Esophagus (tissue), 2 donors: ENCODE data around the gene SOWAHD. TPM values are rescaled to one million over a fixed set of nuclear protein-coding genes. Genes with fewer than 3 reads are reported as not detected.
"Not testable (repeated sequence)": the region's sequence is repeated elsewhere in the genome, so short reads cannot be mapped to it uniquely, and the experiment has no call there.

Experiments used
- H3K27ac ChIP-seq, 2 donors: one replicate each; pipeline ENCODE4 v1.5.1; 2013; ENCODE audit warnings: low read depth in 2 of 2, mild to moderate bottlenecking in 2 of 2, inconsistent platforms in 1 of 2, low read length in 1 of 2, moderate library complexity in 1 of 2
- H3K27me3 ChIP-seq, 2 donors: one replicate each; pipeline ENCODE4 v1.6.1; 2013; ENCODE audit warnings: low read length in 2 of 2, control low read depth in 1 of 2, mild to moderate bottlenecking in 1 of 2; ENCODE audit not compliant: insufficient read depth in 2 of 2, control insufficient read depth in 1 of 2
- H3K36me3 ChIP-seq, 2 donors: one replicate each; pipeline ENCODE4 v1.6.1; 2013; ENCODE audit warnings: low read length in 1 of 2; ENCODE audit not compliant: control insufficient read depth in 2 of 2, insufficient read depth in 2 of 2
- H3K4me1 ChIP-seq, 2 donors: one replicate each; pipeline ENCODE4 v1.6.1; 2013; ENCODE audit warnings: low read length in 1 of 2; ENCODE audit not compliant: control insufficient read depth in 2 of 2, insufficient read depth in 2 of 2
- H3K4me3 ChIP-seq, 2 donors: one replicate each; pipeline ENCODE4 v1.5.1; 2013; ENCODE audit warnings: low read length in 2 of 2, mild to moderate bottlenecking in 2 of 2, low read depth in 1 of 2, moderate library complexity in 1 of 2
- H3K9me3 ChIP-seq, 2 donors: one replicate each; pipeline ENCODE4 v1.6.1; 2013; ENCODE audit warnings: mild to moderate bottlenecking in 2 of 2, low read depth in 1 of 2, low read length in 1 of 2, moderate library complexity in 1 of 2; ENCODE audit not compliant: control insufficient read depth in 2 of 2, insufficient read depth in 1 of 2
- WGBS, 2 donors: extraction: QIAGEN DNeasy Blood & Tissue Kit; methylation state at CpG; one replicate each; pipeline ENCODE4 v1.1.7; 2013; 5-methylcytosine and 5-hydroxymethylcytosine counted together
- polyA plus RNA-seq, 2 donors: library from polyadenylated mRNA; stranded (reverse); fragments of 200-250 nt; gene quantifications; one replicate each; pipeline ENCODE4 v1.2.3, GENCODE V29; 2013
- donor health status: healthy with polysubstance abuse.
- donor health status: Bipolar disorder and iron deficiency.

SOWAHD gene
- polyA plus RNA-seq, 2 donors = 0.14 to 0.18 TPM

GRCh38 chrX:119735467-119735866, 22.9 kb upstream of the SOWAHD start:
- Histone ChIP-seq H3K27ac (no peak overlapping the region), H3K4me3 (no peak overlapping the region), H3K9me3 (no peaks in the 10 kb centered on the region), H3K4me1 (no peaks in the 10 kb centered on the region), H3K27me3 (no peaks in the 10 kb centered on the region), H3K36me3 (no peaks in the 10 kb centered on the region)
- WGBS, 2 donors = 83 to 86% methylated on average over 6 of the region's 6 CpGs

- WGBS, 2 donors = 62 to 70% methylated on average over 11 to 12 of the region's 12 CpGs
- no peak overlapping the region for H3K27ac ChIP-seq
- no peaks in the 10 kb centered on the region for H3K9me3 ChIP-seq
Observed at GRCh38 chrX:119736206-119736764, 22.1 kb upstream of the SOWAHD start.

GRCh38 chrX:119738742-119739141, 19.6 kb upstream of the SOWAHD start:
- no peak overlapping the region for H3K4me3 ChIP-seq
- no peaks in the 10 kb centered on the region for H3K27me3 ChIP-seq
- no peaks in the 10 kb centered on the region for H3K4me1 ChIP-seq
- H3K9me3 ChIP-seq = no peaks in the 10 kb centered on the region
- H3K36me3 ChIP-seq = no peaks in the 10 kb centered on the region
- H3K27ac ChIP-seq = no peak overlapping the region
- 69% methylated on average over 5 of the region's 5 CpGs for WGBS, 2 donors

More at GRCh38 chrX:119736206-119736764, 22.1 kb upstream of the SOWAHD start:
- H3K4me3 ChIP-seq = no peak overlapping the region
- no peaks in the 10 kb centered on the region for H3K36me3 ChIP-seq
- H3K4me1 ChIP-seq = no peaks in the 10 kb centered on the region
- no peaks in the 10 kb centered on the region for H3K27me3 ChIP-seq

- Histone ChIP-seq H3K4me1 (no peaks in the 10 kb centered on the region), H3K36me3 (no peaks in the 10 kb centered on the region), H3K4me3 (no peak overlapping the region), H3K27me3 (no peaks in the 10 kb centered on the region), H3K27ac (no peak overlapping the region), H3K9me3 (no peaks in the 10 kb centered on the region)
- WGBS, 2 donors = 65 to 66% methylated on average over 4 of the region's 4 CpGs
Observed at GRCh38 chrX:119745283-119745848, 13.0 kb upstream of the SOWAHD start.

- H3K27ac ChIP-seq, H3K27me3 ChIP-seq, H3K36me3 ChIP-seq, H3K9me3 ChIP-seq, H3K4me1 ChIP-seq, H3K4me3 ChIP-seq: not testable (repeated sequence)
- 77 to 79% methylated on average over 9 of the region's 9 CpGs for WGBS, 2 donors
Observed at GRCh38 chrX:119750131-119750530, 8.3 kb upstream of the SOWAHD start.

- not testable (repeated sequence) for H3K9me3 ChIP-seq, H3K27ac ChIP-seq, H3K4me1 ChIP-seq, H3K4me3 ChIP-seq, H3K36me3 ChIP-seq, H3K27me3 ChIP-seq
- WGBS, 2 donors = 95 to 97% methylated on average over 15 to 16 of the region's 27 CpGs
Observed at GRCh38 chrX:119750751-119751150, 7.6 kb upstream of the SOWAHD start.

- Histone ChIP-seq H3K9me3 (peaks cover 0 to 2% of the 10 kb centered on the region in 2 donors), H3K27me3 (no peaks in the 10 kb centered on the region), H3K27ac (no peak overlapping the region), H3K4me3 (no peak overlapping the region), H3K36me3 (no peaks in the 10 kb centered on the region), H3K4me1 (peaks cover 0 to 3% of the 10 kb centered on the region in 2 donors)
- 89 to 96% methylated on average over 3 of the region's 3 CpGs for WGBS, 2 donors
Observed at GRCh38 chrX:119753001-119753400, 5.4 kb upstream of the SOWAHD start.

- no peaks in the 10 kb centered on the region for H3K27me3 ChIP-seq
- H3K4me1 ChIP-seq = peaks cover 0 to 4% of the 10 kb centered on the region in 2 donors
- H3K27ac ChIP-seq = no peak overlapping the region
- no peak overlapping the region for H3K4me3 ChIP-seq
- WGBS, 2 donors = 61 to 63% methylated on average over 8 of the region's 8 CpGs
- H3K36me3 ChIP-seq = no peaks in the 10 kb centered on the region
- H3K9me3 ChIP-seq = peaks cover 0 to 4% of the 10 kb centered on the region in 2 donors
Observed at GRCh38 chrX:119753639-119754257, 4.6 kb upstream of the SOWAHD start.

GRCh38 chrX:119755981-119756533, 2.3 kb upstream of the SOWAHD start:
- WGBS, 2 donors = 60 to 75% methylated on average over 7 of the region's 7 CpGs
- no peaks in the 10 kb centered on the region for H3K36me3 ChIP-seq
- no peak overlapping the region for H3K4me3 ChIP-seq
- H3K27me3 ChIP-seq = no peaks in the 10 kb centered on the region
- peaks cover 0 to 10% of the 10 kb centered on the region in 2 donors for H3K4me1 ChIP-seq
- H3K27ac ChIP-seq = peak overlapping the region in 1 of 2 donors; percentile 12
- H3K9me3 ChIP-seq = peaks cover 0 to 4% of the 10 kb centered on the region in 2 donors
